B cell (primary cell): Measurements from ENCODE around the gene ZBTB47. TPM values are rescaled to one million over a fixed set of nuclear protein-coding genes. Genes with fewer than 3 reads are reported as not detected.

Source experiments
- ATAC-seq: fragments of 200-7000 bp; cut with Tn5 transposase; one replicate; pipeline ENCODE4 v1.10.0; 2021; ENCODE audit warnings: low read depth, mild to moderate bottlenecking, moderate number of reproducible peaks, moderate library complexity
- CTCF ChIA-PET: fragments of 350-600 bp; sonication (Branson Sonifier 250); formaldehyde crosslinking; loops from one replicate; lab custom pipeline; 2021; ENCODE audit warnings: antibody characterized with exemption, inconsistent platforms; lab: Charles Lee
- POLR2A ChIA-PET: fragments of 350-600 bp; sonication (Branson Sonifier 250); formaldehyde crosslinking; loops from one replicate; lab custom pipeline; 2021; ENCODE audit warnings: antibody characterized with exemption; lab: Charles Lee
- DNase-seq: peaks from one replicate; pipeline ENCODE4 v3.0.0; 2013
- H2AFZ ChIP-seq: 2 replicates; pipeline ENCODE4 v1.6.1; 2012; ENCODE audit warnings: mild to moderate bottlenecking, low read depth, low read length; ENCODE audit not compliant: insufficient read depth, poor library complexity, severe bottlenecking
- H3K27ac ChIP-seq, 2 donors: 1 replicate in 1 of 2; 2 replicates in 1 of 2; pipeline ENCODE4 v1.5.1; 2012 to 2013; ENCODE audit warnings: low read length in 2 of 2, mild to moderate bottlenecking in 2 of 2, moderate library complexity in 1 of 2
- H3K27me3 ChIP-seq, 4 experiments: fragments of 200-600 bp in 1 of 4; sonication (generic) in 1 of 4; replicated peaks in 1 of 4; 1 replicate in 2 of 4; 2 replicates in 2 of 4; pipeline versions ENCODE4 v1.6.1 to v1.7.0; 2013 to 2016; ENCODE audit warnings: low read length in 3 of 4, mild to moderate bottlenecking in 2 of 4, mixed read lengths in 1 of 4, moderate library complexity in 1 of 4; ENCODE audit not compliant: insufficient read depth in 4 of 4, control insufficient read depth in 3 of 4; ENCODE audit errors: control extremely low read depth in 1 of 4
- H3K36me3 ChIP-seq, 2 experiments: replicated peaks in 1 of 2; 1 replicate in 1 of 2; 2 replicates in 1 of 2; pipeline versions ENCODE4 v1.6.1 to v1.7.1; 2013; ENCODE audit warnings: low read length in 1 of 2; ENCODE audit not compliant: insufficient read depth in 2 of 2, control insufficient read depth in 1 of 2; ENCODE audit errors: control extremely low read depth in 1 of 2, extremely low read depth in 1 of 2
- H3K4me1 ChIP-seq, 2 donors: fragments of 200-600 bp in 1 of 2; sonication (generic) in 1 of 2; 1 replicate in 1 of 2; 2 replicates in 1 of 2; pipeline versions ENCODE4 v1.5.1 to v1.6.1; 2013 to 2017; ENCODE audit warnings: low read length in 2 of 2; ENCODE audit not compliant: control insufficient read depth in 2 of 2, insufficient read depth in 2 of 2
- H3K4me2 ChIP-seq: replicated peaks from 2 replicates; pipeline ENCODE3; 2012; ENCODE audit warnings: mild to moderate bottlenecking, low read depth, low read length; ENCODE audit not compliant: poor library complexity, severe bottlenecking
- H3K4me3 ChIP-seq, 5 experiments: fragments of 200-600 bp in 1 of 5; sonication (generic) in 1 of 5; 1 replicate in 3 of 5; 2 replicates in 2 of 5; pipeline versions ENCODE4 v1.5.1 to v1.7.0; 2011 to 2016; ENCODE audit warnings: low read length in 4 of 5, mild to moderate bottlenecking in 4 of 5, low read depth in 2 of 5, control low read depth in 1 of 5, moderate library complexity in 1 of 5; ENCODE audit not compliant: insufficient read depth in 1 of 5; ENCODE audit errors: control extremely low read depth in 1 of 5, extremely low read depth in 1 of 5
- H3K79me2 ChIP-seq: fragments of 200-600 bp; sonication (generic); one replicate; pipeline ENCODE4 v1.6.0; 2016; ENCODE audit warnings: low read length; ENCODE audit not compliant: control insufficient read depth, insufficient read depth
- H3K9ac ChIP-seq: fragments of 200-600 bp; sonication (generic); 2 replicates; pipeline ENCODE4 v1.6.1; 2017; ENCODE audit warnings: mild to moderate bottlenecking, low read length, moderate library complexity
- H3K9me3 ChIP-seq, 3 donors: one replicate each; pipeline versions ENCODE4 v1.6.1 to v1.7.1; 2013; ENCODE audit warnings: low read length in 2 of 3; ENCODE audit not compliant: control insufficient read depth in 2 of 3, insufficient read depth in 1 of 3; ENCODE audit errors: control extremely low read depth in 1 of 3
- H4K20me1 ChIP-seq: 2 replicates; pipeline ENCODE4 v1.6.0; 2012; ENCODE audit warnings: mild to moderate bottlenecking, low read length; ENCODE audit not compliant: insufficient read depth, control insufficient read depth, poor library complexity, severe bottlenecking
- H3K27ac Mint-ChIP-seq: one replicate; pipeline ENCODE4 v1.8.0; 2021; ENCODE audit warnings: mixed read lengths
- H3K27me3 Mint-ChIP-seq: one replicate; pipeline ENCODE4 v1.8.0; 2021; ENCODE audit warnings: mixed read lengths
- H3K4me1 Mint-ChIP-seq: one replicate; pipeline ENCODE4 v1.8.0; 2021; ENCODE audit warnings: mixed read lengths
- H3K4me3 Mint-ChIP-seq: one replicate; pipeline ENCODE4 v1.8.0; 2021; ENCODE audit warnings: mixed read lengths
- H3K9me3 Mint-ChIP-seq: one replicate; pipeline ENCODE4 v1.8.0; 2022; ENCODE audit warnings: mixed read lengths; ENCODE audit not compliant: insufficient read depth
- CTCF ChIP-seq: fragments of 200-600 bp; IDR thresholded peaks from one replicate; pipeline ENCODE4 v1.8.0; 2022; ENCODE audit warnings: antibody characterized with exemption, mild to moderate bottlenecking
- EZH2 ChIP-seq: IDR thresholded peaks from 2 replicates; pipeline ENCODE4 v1.6.1; 2012; ENCODE audit warnings: borderline replicate concordance, low read depth, mild to moderate bottlenecking, moderate library complexity, low read length; ENCODE audit not compliant: insufficient read depth, poor library complexity, severe bottlenecking
- WGBS: methylation state at CpG from one replicate; pipeline ENCODE4 v1.1.5; 2013; ENCODE audit warnings: missing lambda C conversion rate; ENCODE audit not compliant: insufficient coverage; 5-methylcytosine and 5-hydroxymethylcytosine counted together
- intact Hi-C: fragments of 100-400 bp; cut with micrococcal nuclease; formaldehyde crosslinking; loops from one replicate; pipeline ENCODE4 v1.10.0; 2022
- polyA plus RNA-seq: library from polyadenylated mRNA; depleted of rRNA; stranded (reverse); fragments of >200 nt; gene quantifications from 2 replicates; pipeline ENCODE4 v1.2.3, GENCODE V29; 2012
- total RNA-seq, 2 donors: library from RNA; stranded (reverse); fragments of 120-200 nt in 1 of 2; gene quantifications; 1 replicate in 1 of 2; 2 replicates in 1 of 2; pipeline versions ENCODE4 v1.2.3 to v1.2.4, GENCODE V29; 2013 to 2022

The ZBTB47 gene
- total and polyA plus RNA-seq, 2 donors (not counting 1 experiment from before 2014, with no cell fraction given), result 0.34 to 1.6 TPM

- H3K27me3 Mint-ChIP-seq, result peaks cover 4% of the 10 kb centered on the region
- no peaks in the 10 kb centered on the region for H3K4me1 Mint-ChIP-seq
- DNase-seq (no peak), ATAC-seq (no peak)
- TF ChIP-seq CTCF (no peak), EZH2 (no peak)
- WGBS, result 60% methylated on average over 5 of the region's 9 CpGs
- H4K20me1 ChIP-seq, result no peaks in the 10 kb centered on the region
- no peaks in the 10 kb centered on the region for H3K9me3 Mint-ChIP-seq
- H3K4me3 Mint-ChIP-seq, result no peak overlapping the region
- no peak overlapping the region for H3K4me2 ChIP-seq
- no peak overlapping the region for H3K27ac Mint-ChIP-seq
- H2AFZ ChIP-seq, result no peak overlapping the region
- no peak overlapping the region for H3K4me3 ChIP-seq
- intact Hi-C loops, result no loop called here
- CTCF ChIA-PET, result no interaction called here
- peaks cover 0 to 18% (median 0%) of the 10 kb centered on the region in 4 experiments for H3K27me3 ChIP-seq
- no peaks in the 10 kb centered on the region for H3K4me1 ChIP-seq
- H3K36me3 ChIP-seq, result no peaks in the 10 kb centered on the region
- POLR2A ChIA-PET, result no interaction called here
- no peaks in the 10 kb centered on the region for H3K79me2 ChIP-seq
- peaks cover 0 to 15% (median 0%) of the 10 kb centered on the region in 3 donors for H3K9me3 ChIP-seq
- H3K9ac ChIP-seq, result no peak overlapping the region
- no peak overlapping the region for H3K27ac ChIP-seq
Observed at GRCh38 chr3:42698911-42699230, 45.4 kb downstream of the ZBTB47 start.

- Histone ChIP-seq H4K20me1 (no peaks in the 10 kb centered on the region), H3K4me2 (no peak overlapping the region), H3K9me3 (peaks cover 0 to 15% (median 0%) of the 10 kb centered on the region in 3 donors), H3K27me3 (peaks cover 0 to 18% (median 0%) of the 10 kb centered on the region in 4 experiments), H3K27ac (no peak overlapping the region), H3K79me2 (no peaks in the 10 kb centered on the region), H3K4me3 (no peak overlapping the region), H3K4me1 (no peaks in the 10 kb centered on the region), H3K36me3 (no peaks in the 10 kb centered on the region), H2AFZ (no peak overlapping the region), H3K9ac (no peak overlapping the region)
- no peak for TF ChIP-seq EZH2
- no peak for TF ChIP-seq CTCF
- intact Hi-C loops, result no loop called here
- ATAC-seq (no peak), DNase-seq (no peak)
- no peaks in the 10 kb centered on the region for H3K9me3 Mint-ChIP-seq
- H3K27ac Mint-ChIP-seq, result no peak overlapping the region
- POLR2A ChIA-PET, result no interaction called here
- 74% methylated on average over 8 of the region's 10 CpGs for WGBS
- no peak overlapping the region for H3K4me3 Mint-ChIP-seq
- no peaks in the 10 kb centered on the region for H3K4me1 Mint-ChIP-seq
- CTCF ChIA-PET, result no interaction called here
- H3K27me3 Mint-ChIP-seq, result peaks cover 4% of the 10 kb centered on the region
Observed at GRCh38 chr3:42699511-42699971, 46.0 kb downstream of the ZBTB47 start.
